Measurements from ENCODE around the gene GPC5. TPM values are rescaled to one million over a fixed set of nuclear protein-coding genes. Genes with fewer than 3 reads are reported as not detected.

GPC5 gene
- total RNA-seq, 1 experiment from 2014 or later = not detected

- Histone ChIP-seq H3K27ac (no peak overlapping the region), H3K4me3 (no peak overlapping the region), H3K4me1 (replicated peaks) (no peaks in the 10 kb centered on the region), H3K36me3 (no peaks in the 10 kb centered on the region), H3K27me3 (replicated peaks) (no peaks in the 10 kb centered on the region), H3K9me3 (replicated peaks) (no peaks in the 10 kb centered on the region)
- no peak for DNase-seq (ENCODE audit: low read depth in 1 of 2, low spot score in 2 of 2)
Measured at GRCh38 chr13:91510058-91510457, 111.6 kb downstream of the GPC5 start.

GRCh38 chr13:91513790-91514189 lies 115.4 kb downstream of the GPC5 start:
- Histone ChIP-seq H3K36me3 (no peaks in the 10 kb centered on the region), H3K9me3 (replicated peaks) (no peaks in the 10 kb centered on the region), H3K4me1 (replicated peaks) (no peaks in the 10 kb centered on the region), H3K27me3 (replicated peaks) (no peaks in the 10 kb centered on the region), H3K4me3 (no peak overlapping the region), H3K27ac (no peak overlapping the region)
- no peak for DNase-seq (ENCODE audit: low read depth in 1 of 2, low spot score in 2 of 2)

- Histone ChIP-seq H3K4me1 (replicated peaks) (no peaks in the 10 kb centered on the region), H3K9me3 (replicated peaks) (no peaks in the 10 kb centered on the region), H3K27ac (no peak overlapping the region), H3K4me3 (no peak overlapping the region), H3K36me3 (no peaks in the 10 kb centered on the region), H3K27me3 (replicated peaks) (no peaks in the 10 kb centered on the region)
- no peak for DNase-seq (ENCODE audit: low read depth in 1 of 2, low spot score in 2 of 2)
Measured at GRCh38 chr13:91516799-91517198, 118.4 kb downstream of the GPC5 start.

- Histone ChIP-seq H3K27ac (no peak overlapping the region), H3K4me3 (no peak overlapping the region), H3K9me3 (replicated peaks) (no peaks in the 10 kb centered on the region), H3K36me3 (no peaks in the 10 kb centered on the region), H3K4me1 (replicated peaks) (no peaks in the 10 kb centered on the region), H3K27me3 (replicated peaks) (no peaks in the 10 kb centered on the region)
- no peak for DNase-seq (ENCODE audit: low read depth in 1 of 2, low spot score in 2 of 2)
Measured at GRCh38 chr13:91520952-91521351, 122.5 kb downstream of the GPC5 start.

GRCh38 chr13:91523116-91523515 lies 124.7 kb downstream of the GPC5 start:
- Histone ChIP-seq H3K27ac (no peak overlapping the region), H3K36me3 (no peaks in the 10 kb centered on the region), H3K4me1 (replicated peaks) (no peaks in the 10 kb centered on the region), H3K4me3 (no peak overlapping the region), H3K27me3 (replicated peaks) (no peaks in the 10 kb centered on the region), H3K9me3 (replicated peaks) (no peaks in the 10 kb centered on the region)
- DNase-seq (ENCODE audit: low read depth in 1 of 2, low spot score in 2 of 2) = no peak

- no peaks in the 10 kb centered on the region for H3K9me3 ChIP-seq (replicated peaks)
- no peak overlapping the region for H3K27ac ChIP-seq
- no peaks in the 10 kb centered on the region for H3K27me3 ChIP-seq (replicated peaks)
- no peak overlapping the region for H3K4me3 ChIP-seq
- no peaks in the 10 kb centered on the region for H3K36me3 ChIP-seq
- no peaks in the 10 kb centered on the region for H3K4me1 ChIP-seq (replicated peaks)
- DNase-seq (ENCODE audit: low read depth in 1 of 2, low spot score in 2 of 2) = no peak
Measured at GRCh38 chr13:91526543-91527033, 128.2 kb downstream of the GPC5 start.

- no peaks in the 10 kb centered on the region for H3K4me1 ChIP-seq (replicated peaks)
- no peak overlapping the region for H3K4me3 ChIP-seq
- H3K27ac ChIP-seq = no peak overlapping the region
- H3K36me3 ChIP-seq = no peaks in the 10 kb centered on the region
- no peak for DNase-seq (ENCODE audit: low read depth in 1 of 2, low spot score in 2 of 2)
- no peaks in the 10 kb centered on the region for H3K9me3 ChIP-seq (replicated peaks)
- no peaks in the 10 kb centered on the region for H3K27me3 ChIP-seq (replicated peaks)
Measured at GRCh38 chr13:91529739-91530482, 131.5 kb downstream of the GPC5 start.

GRCh38 chr13:91531646-91532045 lies 133.2 kb downstream of the GPC5 start:
- DNase-seq (ENCODE audit: low read depth in 1 of 2, low spot score in 2 of 2) = no peak
- H3K36me3 ChIP-seq = no peaks in the 10 kb centered on the region
- H3K4me1 ChIP-seq (replicated peaks) = no peaks in the 10 kb centered on the region
- no peaks in the 10 kb centered on the region for H3K27me3 ChIP-seq (replicated peaks)
- H3K4me3 ChIP-seq = no peak overlapping the region
- H3K9me3 ChIP-seq (replicated peaks) = no peaks in the 10 kb centered on the region
- no peak overlapping the region for H3K27ac ChIP-seq

GRCh38 chr13:91533354-91533753 lies 134.9 kb downstream of the GPC5 start:
- no peak for DNase-seq (ENCODE audit: low read depth in 1 of 2, low spot score in 2 of 2)
- H3K9me3 ChIP-seq (replicated peaks) = no peaks in the 10 kb centered on the region

GRCh38 chr13:91534996-91535395 lies 136.6 kb downstream of the GPC5 start:
- no peaks in the 10 kb centered on the region for H3K9me3 ChIP-seq (replicated peaks)
- H3K4me1 ChIP-seq (replicated peaks) = no peaks in the 10 kb centered on the region
- no peaks in the 10 kb centered on the region for H3K27me3 ChIP-seq (replicated peaks)
- no peak for DNase-seq (ENCODE audit: low read depth in 1 of 2, low spot score in 2 of 2)
- no peak overlapping the region for H3K4me3 ChIP-seq
- H3K27ac ChIP-seq = no peak overlapping the region
- no peaks in the 10 kb centered on the region for H3K36me3 ChIP-seq

More at GRCh38 chr13:91533354-91533753, 134.9 kb downstream of the GPC5 start:
- Histone ChIP-seq H3K27ac (no peak overlapping the region), H3K4me3 (no peak overlapping the region), H3K36me3 (no peaks in the 10 kb centered on the region), H3K27me3 (replicated peaks) (no peaks in the 10 kb centered on the region), H3K4me1 (replicated peaks) (no peaks in the 10 kb centered on the region)

GRCh38 chr13:91537376-91537775 lies 139.0 kb downstream of the GPC5 start:
- Histone ChIP-seq H3K4me3 (no peak overlapping the region), H3K9me3 (replicated peaks) (no peaks in the 10 kb centered on the region), H3K36me3 (no peaks in the 10 kb centered on the region), H3K4me1 (replicated peaks) (no peaks in the 10 kb centered on the region), H3K27ac (no peak overlapping the region), H3K27me3 (replicated peaks) (no peaks in the 10 kb centered on the region)
- no peak for DNase-seq (ENCODE audit: low read depth in 1 of 2, low spot score in 2 of 2)

GRCh38 chr13:91539286-91540157 lies 141.1 kb downstream of the GPC5 start:
- H3K4me1 ChIP-seq (replicated peaks) = no peaks in the 10 kb centered on the region
- H3K36me3 ChIP-seq = no peaks in the 10 kb centered on the region
- no peak overlapping the region for H3K27ac ChIP-seq
- no peaks in the 10 kb centered on the region for H3K9me3 ChIP-seq (replicated peaks)
- DNase-seq (ENCODE audit: low read depth in 1 of 2, low spot score in 2 of 2) = no peak
- H3K4me3 ChIP-seq = no peak overlapping the region
- no peaks in the 10 kb centered on the region for H3K27me3 ChIP-seq (replicated peaks)

GRCh38 chr13:91540158-91540736 lies 141.8 kb downstream of the GPC5 start:
- H3K27ac ChIP-seq = no peak overlapping the region
- H3K36me3 ChIP-seq = no peaks in the 10 kb centered on the region
- H3K9me3 ChIP-seq (replicated peaks) = no peaks in the 10 kb centered on the region
- no peaks in the 10 kb centered on the region for H3K4me1 ChIP-seq (replicated peaks)
- no peak for DNase-seq (ENCODE audit: low read depth in 1 of 2, low spot score in 2 of 2)
- H3K27me3 ChIP-seq (replicated peaks) = no peaks in the 10 kb centered on the region
- no peak overlapping the region for H3K4me3 ChIP-seq

- Histone ChIP-seq H3K4me1 (replicated peaks) (no peaks in the 10 kb centered on the region), H3K4me3 (no peak overlapping the region), H3K36me3 (no peaks in the 10 kb centered on the region), H3K27me3 (replicated peaks) (no peaks in the 10 kb centered on the region), H3K27ac (no peak overlapping the region), H3K9me3 (replicated peaks) (no peaks in the 10 kb centered on the region)
- no peak for DNase-seq (ENCODE audit: low read depth in 1 of 2, low spot score in 2 of 2)
Measured at GRCh38 chr13:91544723-91545122, 146.3 kb downstream of the GPC5 start.

All from SJSA1 (cell line).